GM12891 (cell line): ENCODE results near the gene NUTM2E.
"Not testable (repeated sequence)": the region's sequence is repeated elsewhere in the genome, so short reads cannot be mapped to it uniquely, and the experiment has no call there.

Experiments used
- PAX5 ChIP-seq: IDR thresholded peaks from 2 replicates; pipeline ENCODE4 v1.6.1; 2011; ENCODE audit warnings: low read length, moderate library complexity, mild to moderate bottlenecking; ENCODE audit not compliant: insufficient read depth, severe bottlenecking
- POLR2A ChIP-seq: IDR thresholded peaks from 2 replicates; pipeline ENCODE4 v1.6.1; 2011; ENCODE audit warnings: low read depth, low read length, control low read depth
- POLR2AphosphoS5 ChIP-seq: IDR thresholded peaks from 2 replicates; pipeline ENCODE4 v1.6.1; 2011; ENCODE audit warnings: low read depth, low read length, control low read depth
- POU2F2 ChIP-seq: IDR thresholded peaks from 2 replicates; pipeline ENCODE4 v1.6.1; 2011; ENCODE audit warnings: low read depth, mild to moderate bottlenecking, control low read depth, low read length, moderate library complexity
- TAF1 ChIP-seq: IDR thresholded peaks from 2 replicates; pipeline ENCODE4 v1.6.1; 2011; ENCODE audit warnings: low read depth, low read length, control low read depth

DNA sequence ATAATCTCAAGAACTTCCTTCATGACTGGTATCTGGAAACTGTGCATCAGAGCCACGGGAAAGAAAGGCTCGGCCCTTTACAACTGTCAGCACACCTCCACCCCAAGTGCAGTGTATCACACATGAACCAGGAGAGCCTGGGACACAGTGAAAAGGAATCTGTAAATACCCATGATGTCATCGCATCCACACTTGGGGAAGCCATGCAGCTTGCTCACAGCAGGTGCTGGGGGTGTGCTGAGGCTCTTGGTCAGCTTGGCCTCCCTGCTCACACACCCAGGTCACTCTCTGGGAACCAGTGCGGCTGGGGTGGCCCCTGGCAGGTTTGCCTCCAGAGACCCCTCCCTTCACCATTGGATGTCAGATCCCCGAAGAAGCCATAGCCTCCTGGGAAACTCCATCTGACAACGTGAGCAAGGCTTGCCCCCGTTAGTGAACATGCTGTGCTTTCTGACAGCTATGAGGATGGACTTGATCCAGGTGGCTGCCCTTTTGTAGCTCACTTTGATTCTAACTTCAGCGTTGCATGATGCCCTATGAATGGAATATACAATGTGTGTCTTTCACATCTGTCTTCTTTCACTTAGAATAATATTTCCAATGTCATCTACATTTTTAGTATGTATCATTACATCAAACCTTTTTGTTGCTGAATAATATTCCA lies 26.8 kb downstream of the NUTM2E start:
- not testable (repeated sequence) for TF ChIP-seq TAF1, POU2F2, POLR2A, POLR2AphosphoS5, PAX5
